ENCODE results near the gene CEP350.

The CEP350 gene

GRCh38 chr1:180155182-180155682 lies 200.6 kb downstream of the CEP350 start:
- DNase-seq (ENCODE audit: low read depth, low spot score) = no peak

DNA sequence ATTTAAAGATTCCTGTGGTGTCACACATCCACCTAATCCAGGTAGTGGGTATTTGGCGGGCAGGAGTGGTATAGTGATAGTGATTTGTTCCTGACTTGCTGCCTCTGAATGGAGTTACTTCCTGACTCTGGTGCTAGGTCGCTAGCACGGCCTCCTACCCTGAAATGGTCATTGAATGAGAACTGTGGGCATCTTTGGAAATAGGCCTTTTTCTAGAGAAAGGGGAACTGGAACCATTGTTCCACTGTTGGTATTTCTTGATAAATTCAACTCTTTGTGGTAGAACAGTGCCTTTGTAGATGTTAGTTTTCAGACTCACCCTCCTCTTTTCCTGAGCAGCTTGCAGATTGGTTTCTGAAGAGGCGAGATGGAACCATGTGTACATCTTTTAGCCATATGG lies 201.6 kb downstream of the CEP350 start:
- DNase-seq (ENCODE audit: low read depth, low spot score) = no peak

DNA sequence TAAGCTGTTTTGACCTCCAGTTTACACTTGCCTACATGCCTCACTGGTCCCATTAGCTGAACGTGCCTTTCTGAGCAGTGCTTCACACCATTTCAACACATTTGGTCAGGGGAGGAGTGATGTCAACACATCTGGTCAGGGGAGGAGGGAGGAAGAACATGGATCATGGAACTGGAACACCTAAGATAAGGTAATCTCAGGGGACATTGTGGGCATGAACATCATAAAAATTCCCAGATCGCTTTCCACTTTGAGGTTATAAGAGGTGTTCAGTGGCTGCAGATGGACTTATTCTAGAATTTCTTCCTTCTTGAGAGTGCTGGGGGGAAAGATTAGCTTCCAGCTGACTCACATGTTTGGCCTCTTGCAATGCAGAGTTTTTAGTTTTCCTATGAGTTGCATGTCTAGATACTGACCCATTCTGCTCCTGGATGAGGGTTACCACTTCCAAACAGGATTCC lies 202.1 kb downstream of the CEP350 start:
- DNase-seq (ENCODE audit: low read depth, low spot score) = no peak

GRCh38 chr1:180157108-180157507 lies 202.5 kb downstream of the CEP350 start:
- no peak for DNase-seq (ENCODE audit: low read depth, low spot score)

DNA sequence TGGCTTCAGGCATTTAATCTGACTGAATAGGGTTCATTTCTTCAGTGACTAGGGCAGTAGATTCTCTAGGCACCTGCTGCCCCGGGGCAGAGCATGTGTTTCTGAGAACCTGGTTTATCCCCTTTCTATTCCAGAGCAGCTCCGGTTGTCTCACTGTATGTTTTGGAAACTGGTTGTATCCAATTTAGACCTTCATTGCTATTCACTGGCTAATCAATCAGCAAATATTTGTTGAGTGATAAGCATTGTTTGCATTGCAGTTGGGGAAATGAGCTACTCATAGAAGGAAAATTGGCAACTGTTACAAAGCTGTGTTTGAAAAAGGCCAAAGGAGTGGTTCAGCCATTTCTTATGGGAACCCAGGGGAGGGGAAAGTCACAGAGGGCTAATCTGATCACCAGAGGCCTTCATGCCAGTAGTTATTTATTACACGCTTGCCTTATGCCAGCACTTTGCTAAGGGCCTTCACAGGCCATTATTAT lies 203.0 kb downstream of the CEP350 start:
- DNase-seq (ENCODE audit: low read depth, low spot score) = no peak

DNA sequence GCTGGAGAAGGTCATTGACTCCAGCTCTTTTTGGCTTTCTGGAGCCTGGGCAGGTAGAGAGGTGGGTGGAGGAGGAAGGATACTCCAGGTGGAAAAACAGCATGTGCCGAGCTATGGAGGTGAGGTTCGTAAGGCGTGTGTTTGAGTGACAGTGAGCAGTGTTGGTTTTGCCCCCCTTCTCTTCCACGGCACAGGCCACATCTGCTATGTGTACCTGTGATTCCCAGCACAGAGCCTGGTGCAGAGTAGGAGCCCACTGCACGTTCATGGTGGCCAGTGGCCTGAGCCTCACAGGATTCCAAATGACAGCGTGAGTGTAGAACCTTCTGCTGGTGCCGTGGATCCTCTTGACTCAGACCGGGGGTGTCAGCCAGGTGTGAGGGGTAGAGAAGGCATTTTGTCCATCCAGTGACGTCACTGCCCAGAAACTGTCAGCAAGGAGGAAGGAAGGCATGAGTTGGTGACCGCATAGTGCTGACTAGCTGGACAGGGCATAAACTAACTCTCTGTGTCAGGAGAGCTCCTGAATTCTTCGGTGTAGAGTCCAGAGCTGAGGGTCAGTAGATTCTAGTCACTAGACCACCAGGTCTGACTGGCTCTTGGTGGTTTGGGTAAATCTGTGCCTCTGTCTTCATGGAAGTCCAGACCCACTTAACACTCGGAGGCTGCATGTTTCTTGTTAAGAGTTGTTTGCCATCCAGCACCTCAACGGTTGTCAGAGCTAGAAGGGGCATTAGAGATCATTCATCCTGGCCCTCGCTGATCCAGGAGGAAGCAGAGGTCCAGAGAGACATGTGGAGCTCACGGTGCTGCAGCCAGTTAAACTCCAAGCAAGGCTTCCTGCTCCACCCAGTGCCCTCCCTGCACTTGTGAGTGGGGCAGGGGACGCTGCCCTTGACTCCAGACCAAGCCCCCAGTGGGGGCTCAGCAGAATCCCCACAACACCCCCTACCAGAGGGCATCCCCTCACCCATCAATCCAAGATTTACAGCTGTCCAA lies 203.8 kb downstream of the CEP350 start:
- DNase-seq (ENCODE audit: low read depth, low spot score) = no peak

GRCh38 chr1:180160357-180160756 lies 205.7 kb downstream of the CEP350 start:
- no peak for DNase-seq (ENCODE audit: low read depth, low spot score)

- no peak for DNase-seq (ENCODE audit: low read depth, low spot score)
Observed at GRCh38 chr1:180163041-180163440, 208.4 kb downstream of the CEP350 start.
